ENCODE measurements around the gene FBXO11. TPM values are rescaled to one million over a fixed set of nuclear protein-coding genes. Genes with fewer than 3 reads are reported as not detected.

The FBXO11 gene
- polyA plus RNA-seq (2012; rRNA removed) = 26.6 and 29.0 TPM in 2 replicates
- polyA plus RNA-seq (2012; cell fraction: cytosol; rRNA removed) = 30.0 and 32.3 TPM in 2 replicates
- polyA plus RNA-seq (2012; cell fraction: nucleus; rRNA removed) = 76.0 and 102 TPM in 2 replicates

- no peaks in the 10 kb centered on the region for H3K36me3 ChIP-seq (replicated peaks in 1 of 2; ENCODE audit: control insufficient read depth in 1 of 2, insufficient read depth in 2 of 2, low read length in 1 of 2)
- peak within 1 kb of the TSS; percentile 93 for H3K9ac ChIP-seq
- CTCF ChIA-PET = interaction anchor here (0.6 to 2.3 kb wide), 20 partner anchors 9 to 469 kb away, joined by 3 to 24 read pairs (median 3); no protein-coding TSS in a partner anchor
- peak; percentile 94 for DNase-seq
- peak within 1 kb of the TSS; percentile 84 for H2AFZ ChIP-seq (ENCODE audit: low read depth)
- no peaks in the 10 kb centered on the region for H3K9me2 ChIP-seq
- no peaks in the 10 kb centered on the region for H3K9me3 ChIP-seq
- H4K20me1 ChIP-seq (ENCODE audit: insufficient read depth) = peaks cover 33% of the 10 kb centered on the region
- H3K4me2 ChIP-seq = peak within 1 kb of the TSS; percentile 75
- H3K27me3 ChIP-seq (ENCODE audit: insufficient read depth) = no peaks in the 10 kb centered on the region
- peak within 1 kb of the TSS; percentile 96 to 100 for H3K27ac ChIP-seq (ENCODE audit: low read depth in 2 of 2, low read length in 1 of 2)
- POLR2A ChIA-PET = interaction anchor here (0.5 to 0.9 kb wide), 11 partner anchors 10 to 385 kb away, joined by 3 to 5 read pairs (median 3); partner anchors contain the start of gene MSH6
- 1% methylated on average over 49 of the region's 54 CpGs for WGBS (ENCODE audit: low lambda C conversion rate)
- peak within 1 kb of the TSS; percentile 74 to 98 for H3K4me3 ChIP-seq (ENCODE audit: low read depth in 2 of 2, low read length in 1 of 2)
- H3K79me2 ChIP-seq (ENCODE audit: insufficient read depth) = peaks cover 37% of the 10 kb centered on the region
- H3F3A ChIP-seq (replicated peaks; ENCODE audit: insufficient read depth) = peaks cover 11% of the 10 kb centered on the region
- peaks cover 7 to 14% of the 10 kb centered on the region in 2 experiments; a peak in 2 of 4 replicates for H3K4me1 ChIP-seq (ENCODE audit: control insufficient read depth in 1 of 2, insufficient read depth in 2 of 2, low read depth in 1 of 2, low read length in 1 of 2)
- no peak for TF ChIP-seq SMC3 (IDR thresholded peaks at IDR 0.05; ENCODE audit: low read depth, low read length)
- no peak; the same call in 1 of the 2 replicates for TF ChIP-seq NFIC (IDR thresholded peaks at IDR 0.05; ENCODE audit: borderline replicate concordance)
- TF ChIP-seq GATA2 (CRISPR knock-in tag; IDR thresholded peaks at IDR 0.05) = peak; percentile 84
- peak; percentile 46 for TF ChIP-seq CHD2 (IDR thresholded peaks at IDR 0.05; ENCODE audit: low read length, partially characterized antibody)
- TF ChIP-seq GABPA (IDR thresholded peaks at IDR 0.05; ENCODE audit: low read depth) = peak; percentile 62
- no peak for TF ChIP-seq EZH2phosphoT487 (IDR thresholded peaks at IDR 0.05; ENCODE audit: borderline replicate concordance, low read depth)
- TF ChIP-seq, protein P1, sequence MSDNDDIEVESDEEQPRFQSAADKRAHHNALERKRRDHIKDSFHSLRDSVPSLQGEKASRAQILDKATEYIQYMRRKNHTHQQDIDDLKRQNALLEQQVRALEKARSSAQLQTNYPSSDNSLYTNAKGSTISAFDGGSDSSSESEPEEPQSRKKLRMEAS (IDR thresholded peaks at IDR 0.05; ENCODE audit: low read depth) = peak; percentile 73; the same call in 1 of the 2 replicates
- no peak; the same call in none of the 2 replicates for TF ChIP-seq RAD21 (IDR thresholded peaks at IDR 0.05; ENCODE audit: low read length)
- TF ChIP-seq, protein P2, sequence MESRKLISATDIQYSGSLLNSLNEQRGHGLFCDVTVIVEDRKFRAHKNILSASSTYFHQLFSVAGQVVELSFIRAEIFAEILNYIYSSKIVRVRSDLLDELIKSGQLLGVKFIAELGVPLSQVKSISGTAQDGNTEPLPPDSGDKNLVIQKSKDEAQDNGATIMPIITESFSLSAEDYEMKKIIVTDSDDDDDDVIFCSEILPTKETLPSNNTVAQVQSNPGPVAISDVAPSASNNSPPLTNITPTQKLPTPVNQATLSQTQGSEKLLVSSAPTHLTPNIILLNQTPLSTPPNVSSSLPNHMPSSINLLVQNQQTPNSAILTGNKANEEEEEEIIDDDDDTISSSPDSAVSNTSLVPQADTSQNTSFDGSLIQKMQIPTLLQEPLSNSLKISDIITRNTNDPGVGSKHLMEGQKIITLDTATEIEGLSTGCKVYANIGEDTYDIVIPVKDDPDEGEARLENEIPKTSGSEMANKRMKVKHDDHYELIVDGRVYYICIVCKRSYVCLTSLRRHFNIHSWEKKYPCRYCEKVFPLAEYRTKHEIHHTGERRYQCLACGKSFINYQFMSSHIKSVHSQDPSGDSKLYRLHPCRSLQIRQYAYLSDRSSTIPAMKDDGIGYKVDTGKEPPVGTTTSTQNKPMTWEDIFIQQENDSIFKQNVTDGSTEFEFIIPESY (IDR thresholded peaks at IDR 0.05; ENCODE audit: borderline replicate concordance, low read depth) = peak; percentile 56; the same call in 1 of the 2 replicates
- peak; percentile 66 for TF ChIP-seq PBX3 (IDR thresholded peaks at IDR 0.05)
- peak; percentile 62; the same call in 1 of the 2 replicates for TF ChIP-seq YY1 (IDR thresholded peaks at IDR 0.05; ENCODE audit: low read depth)
- TF ChIP-seq RXRA (IDR thresholded peaks at IDR 0.05; ENCODE audit: borderline replicate concordance, low read depth) = peak; percentile 35; the same call in 1 of the 2 replicates
- TF ChIP-seq, protein P3, sequence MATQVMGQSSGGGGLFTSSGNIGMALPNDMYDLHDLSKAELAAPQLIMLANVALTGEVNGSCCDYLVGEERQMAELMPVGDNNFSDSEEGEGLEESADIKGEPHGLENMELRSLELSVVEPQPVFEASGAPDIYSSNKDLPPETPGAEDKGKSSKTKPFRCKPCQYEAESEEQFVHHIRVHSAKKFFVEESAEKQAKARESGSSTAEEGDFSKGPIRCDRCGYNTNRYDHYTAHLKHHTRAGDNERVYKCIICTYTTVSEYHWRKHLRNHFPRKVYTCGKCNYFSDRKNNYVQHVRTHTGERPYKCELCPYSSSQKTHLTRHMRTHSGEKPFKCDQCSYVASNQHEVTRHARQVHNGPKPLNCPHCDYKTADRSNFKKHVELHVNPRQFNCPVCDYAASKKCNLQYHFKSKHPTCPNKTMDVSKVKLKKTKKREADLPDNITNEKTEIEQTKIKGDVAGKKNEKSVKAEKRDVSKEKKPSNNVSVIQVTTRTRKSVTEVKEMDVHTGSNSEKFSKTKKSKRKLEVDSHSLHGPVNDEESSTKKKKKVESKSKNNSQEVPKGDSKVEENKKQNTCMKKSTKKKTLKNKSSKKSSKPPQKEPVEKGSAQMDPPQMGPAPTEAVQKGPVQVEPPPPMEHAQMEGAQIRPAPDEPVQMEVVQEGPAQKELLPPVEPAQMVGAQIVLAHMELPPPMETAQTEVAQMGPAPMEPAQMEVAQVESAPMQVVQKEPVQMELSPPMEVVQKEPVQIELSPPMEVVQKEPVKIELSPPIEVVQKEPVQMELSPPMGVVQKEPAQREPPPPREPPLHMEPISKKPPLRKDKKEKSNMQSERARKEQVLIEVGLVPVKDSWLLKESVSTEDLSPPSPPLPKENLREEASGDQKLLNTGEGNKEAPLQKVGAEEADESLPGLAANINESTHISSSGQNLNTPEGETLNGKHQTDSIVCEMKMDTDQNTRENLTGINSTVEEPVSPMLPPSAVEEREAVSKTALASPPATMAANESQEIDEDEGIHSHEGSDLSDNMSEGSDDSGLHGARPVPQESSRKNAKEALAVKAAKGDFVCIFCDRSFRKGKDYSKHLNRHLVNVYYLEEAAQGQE (IDR thresholded peaks at IDR 0.05; ENCODE audit: low read depth, low read length) = peak; percentile 50; the same call in 1 of the 2 replicates
- no peak for TF ChIP-seq USF2 (IDR thresholded peaks at IDR 0.05; ENCODE audit: borderline replicate concordance, low read depth, low read length)
- TF ChIP-seq JUND (IDR thresholded peaks at IDR 0.05) = peak; percentile 9; the same call in 1 of the 2 replicates
- TF ChIP-seq RFX5 (IDR thresholded peaks at IDR 0.05; ENCODE audit: low read length) = peak; percentile 63; the same call in 1 of the 2 replicates
- TF ChIP-seq POLR2AphosphoS5 (IDR thresholded peaks at IDR 0.05; ENCODE audit: low read depth, low read length) = peak; percentile 86
- peak; percentile 79 for TF ChIP-seq CTCF (IDR thresholded peaks at IDR 0.05)
- TF ChIP-seq MEF2A (IDR thresholded peaks at IDR 0.05; ENCODE audit: borderline replicate concordance, low read depth) = peak; percentile 7; the same call in 1 of the 2 replicates
- TF ChIP-seq EP300 (IDR thresholded peaks at IDR 0.05; ENCODE audit: borderline replicate concordance in 1 of 2, low read depth in 1 of 2, low read length in 1 of 2) = peak in 1 of 2 experiments; percentile 7; a peak in 1 of 4 replicates
Observed at GRCh38 chr2:47906157-47907038, at the start of gene FBXO11. Gene FBXO11, minus strand, starts transcription at chr2:47906498. Its CDS starts 778 bp downstream, at chr2:47905720.

Measured in SK-N-SH (cell line).